ENCODE results near the gene CAMTA1.

CAMTA1 gene

DNA sequence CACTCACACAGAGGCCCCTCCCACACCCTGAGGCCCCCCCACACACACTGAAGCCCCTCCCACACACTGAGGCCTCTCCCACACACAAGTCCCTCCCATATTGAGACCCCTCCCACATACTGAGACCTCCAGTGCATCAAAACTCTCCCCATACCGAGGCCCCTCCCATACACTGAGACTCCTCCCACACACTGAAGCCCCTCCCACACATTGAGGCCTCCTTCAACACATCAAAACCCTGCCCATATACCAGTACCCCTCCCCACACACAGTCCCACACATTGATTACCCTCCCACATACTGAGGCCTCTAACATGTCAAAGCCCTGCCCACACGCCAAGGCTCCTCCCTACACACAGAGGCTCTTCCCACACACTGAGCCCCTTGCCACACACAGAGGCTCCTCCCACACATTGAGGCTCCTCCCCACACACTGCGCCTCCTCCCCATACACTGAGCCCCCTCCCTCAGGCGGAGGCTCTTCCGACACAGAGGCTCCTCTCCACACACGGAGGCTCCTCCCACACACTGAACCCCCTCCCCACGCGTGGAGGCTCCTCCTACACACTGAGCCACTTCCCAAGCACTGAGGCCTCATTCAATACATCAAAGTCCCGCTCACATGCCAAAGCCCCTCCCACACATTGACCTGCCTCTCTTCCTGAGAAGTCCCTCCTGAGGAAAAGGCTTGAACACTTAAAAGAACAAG lies 392.3 kb downstream of the CAMTA1 start:
- no peak for DNase-seq (ENCODE audit: low read depth in 3 of 3, low spot score in 1 of 3)

DNA sequence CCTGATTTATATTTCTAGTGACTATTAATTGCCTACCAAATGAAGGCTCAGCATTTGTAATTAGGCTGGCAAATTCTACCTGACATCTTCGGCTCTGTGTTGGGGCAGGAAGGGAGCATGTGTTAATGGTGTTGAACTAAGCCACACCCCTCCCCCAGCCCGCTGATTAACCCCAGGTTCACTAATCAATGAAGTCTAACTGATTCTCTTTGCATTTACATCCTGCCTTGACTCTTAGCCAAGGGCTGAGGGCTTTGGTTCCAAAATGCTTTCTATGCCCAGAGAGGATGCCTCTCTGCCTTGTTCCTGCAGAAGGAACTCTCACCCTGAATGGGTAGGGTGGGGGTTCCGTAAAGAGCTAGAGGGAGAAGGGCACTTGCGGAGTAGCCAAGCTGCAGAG lies 393.1 kb downstream of the CAMTA1 start:
- no peak for DNase-seq (ENCODE audit: low read depth in 3 of 3, low spot score in 1 of 3)

DNA sequence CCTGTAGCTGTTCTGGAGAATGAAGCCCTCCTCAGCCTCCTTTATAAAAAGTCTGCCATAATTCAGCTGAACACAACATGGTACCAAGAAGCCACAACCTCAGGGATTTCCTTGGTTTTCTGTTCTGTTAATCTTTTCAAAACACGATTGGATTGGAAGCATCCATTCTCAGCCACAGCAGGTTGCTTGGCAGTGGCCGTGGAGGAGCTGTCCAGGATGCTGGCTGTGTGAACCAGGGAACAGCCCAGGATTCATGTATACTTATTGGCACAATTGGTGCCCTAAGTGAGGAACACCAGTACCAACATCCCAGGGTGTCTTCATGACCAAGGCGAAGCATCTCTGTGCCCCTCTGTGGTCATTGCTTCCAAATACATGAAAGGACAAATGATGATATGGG lies 393.5 kb downstream of the CAMTA1 start:
- DNase-seq (ENCODE audit: low read depth in 3 of 3, low spot score in 1 of 3) = no peak

DNA sequence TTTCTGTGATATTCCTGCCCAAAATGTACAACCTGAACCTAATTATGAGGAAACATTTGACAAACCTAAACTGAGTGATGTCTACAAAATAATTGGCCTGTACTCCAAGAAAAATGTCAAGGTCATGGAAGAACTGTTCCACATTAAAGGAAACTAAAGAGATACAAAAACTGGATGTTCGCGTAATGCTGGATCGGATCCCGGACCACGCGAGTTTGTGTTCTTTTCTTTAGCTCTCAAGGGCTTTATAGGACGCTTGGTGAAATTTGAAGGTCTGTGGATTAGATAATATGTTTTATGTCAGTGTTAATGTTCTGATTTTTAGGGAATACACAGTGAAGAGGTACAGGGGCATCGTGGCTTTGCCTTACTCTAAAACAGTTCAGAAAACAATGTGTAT lies 400.5 kb downstream of the CAMTA1 start:
- DNase-seq (ENCODE audit: low read depth in 3 of 3, low spot score in 1 of 3) = no peak

DNA sequence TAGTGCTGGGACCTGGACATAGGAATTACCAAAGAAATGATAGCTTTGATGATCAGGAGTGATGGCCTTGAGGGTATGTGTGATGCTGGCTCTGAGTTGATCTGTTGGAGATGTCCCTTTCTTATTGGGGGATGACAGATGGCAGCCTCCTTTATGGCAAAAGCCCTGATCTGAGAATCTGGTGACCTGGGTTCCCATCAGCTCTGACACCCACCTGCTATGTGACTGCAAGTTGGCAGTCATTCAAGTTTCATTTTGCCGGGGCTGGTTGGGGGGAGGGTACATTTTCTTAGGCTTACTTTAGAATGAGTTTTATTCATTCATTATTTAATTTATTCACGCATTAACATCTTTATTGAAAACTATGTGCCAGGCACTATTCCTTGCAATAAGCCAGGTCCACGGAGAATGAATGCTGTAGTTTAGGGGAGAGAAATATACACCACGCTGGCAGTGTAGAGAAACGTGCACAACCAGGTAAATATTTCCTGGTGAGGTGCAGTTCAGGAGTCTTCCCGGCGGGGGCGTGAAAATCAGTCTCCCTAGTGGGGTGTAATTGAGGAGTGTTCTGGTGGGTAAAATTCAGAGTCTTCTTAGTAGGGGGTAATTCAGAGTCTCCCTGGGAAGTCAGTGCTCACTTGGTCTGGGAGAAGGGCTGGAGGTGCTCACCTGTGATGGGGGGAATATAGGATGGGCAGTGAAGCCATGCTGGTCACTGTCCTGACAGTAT lies 401.3 kb downstream of the CAMTA1 start:
- no peak for DNase-seq (ENCODE audit: low read depth in 3 of 3, low spot score in 1 of 3)

DNA sequence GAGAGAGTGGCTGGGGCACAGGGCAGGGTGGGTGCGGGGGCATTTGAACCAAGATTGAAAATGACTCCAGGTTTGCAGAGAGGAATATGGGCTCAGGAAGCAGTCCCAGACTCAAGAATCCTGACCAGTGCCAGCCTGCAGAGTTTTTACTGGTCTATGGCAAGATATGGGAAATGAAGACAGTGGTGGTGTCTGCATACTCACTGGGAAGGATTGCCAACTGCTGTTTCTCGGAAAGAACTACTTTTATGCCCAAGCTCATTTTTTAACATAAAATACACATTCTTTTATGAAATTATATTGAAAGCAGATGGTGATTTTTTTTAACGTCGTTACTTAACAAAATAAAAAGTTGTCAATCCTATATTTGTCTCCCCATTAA lies 401.8 kb downstream of the CAMTA1 start:
- no peak for DNase-seq (ENCODE audit: low read depth in 3 of 3, low spot score in 1 of 3)

DNA sequence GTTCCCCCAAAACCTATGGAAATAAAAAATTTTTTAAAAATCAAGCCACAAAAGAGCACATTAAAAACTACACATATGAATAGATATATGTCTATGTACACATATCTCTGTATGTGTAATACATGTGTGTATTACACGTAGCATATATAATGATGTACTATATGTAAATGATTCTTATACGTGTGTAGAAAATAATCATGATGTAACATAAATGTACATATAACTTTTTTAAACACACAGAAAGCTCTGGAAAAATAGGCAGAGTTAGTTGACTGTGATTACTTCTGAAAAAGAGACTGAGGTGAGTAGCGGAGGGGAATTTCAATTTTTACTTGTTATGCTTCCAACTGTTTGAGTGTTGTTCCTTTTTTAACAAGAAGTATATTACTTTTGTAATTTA lies 405.0 kb downstream of the CAMTA1 start:
- no peak for DNase-seq (ENCODE audit: low read depth in 3 of 3, low spot score in 1 of 3)

DNA sequence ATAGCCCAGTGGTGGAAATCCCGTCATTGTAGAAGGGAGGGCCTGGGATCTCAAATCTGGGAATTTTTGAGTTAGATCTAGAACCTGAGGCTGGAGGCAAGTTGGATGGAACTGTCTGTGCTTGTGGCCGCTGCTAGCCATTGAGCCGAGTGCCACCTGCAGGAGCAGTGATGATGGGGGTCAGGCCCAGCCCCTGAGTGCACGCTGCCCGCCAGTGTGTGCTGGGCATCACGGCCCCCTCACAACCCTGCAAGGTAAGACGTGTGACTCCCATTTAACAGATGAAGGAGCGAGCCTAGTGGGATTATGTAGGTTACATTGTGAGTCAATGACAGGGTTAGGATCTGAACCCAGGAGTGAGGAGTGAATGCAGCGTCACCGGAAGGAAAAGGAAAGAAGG lies 407.2 kb downstream of the CAMTA1 start:
- no peak for DNase-seq (ENCODE audit: low read depth in 3 of 3, low spot score in 1 of 3)

DNA sequence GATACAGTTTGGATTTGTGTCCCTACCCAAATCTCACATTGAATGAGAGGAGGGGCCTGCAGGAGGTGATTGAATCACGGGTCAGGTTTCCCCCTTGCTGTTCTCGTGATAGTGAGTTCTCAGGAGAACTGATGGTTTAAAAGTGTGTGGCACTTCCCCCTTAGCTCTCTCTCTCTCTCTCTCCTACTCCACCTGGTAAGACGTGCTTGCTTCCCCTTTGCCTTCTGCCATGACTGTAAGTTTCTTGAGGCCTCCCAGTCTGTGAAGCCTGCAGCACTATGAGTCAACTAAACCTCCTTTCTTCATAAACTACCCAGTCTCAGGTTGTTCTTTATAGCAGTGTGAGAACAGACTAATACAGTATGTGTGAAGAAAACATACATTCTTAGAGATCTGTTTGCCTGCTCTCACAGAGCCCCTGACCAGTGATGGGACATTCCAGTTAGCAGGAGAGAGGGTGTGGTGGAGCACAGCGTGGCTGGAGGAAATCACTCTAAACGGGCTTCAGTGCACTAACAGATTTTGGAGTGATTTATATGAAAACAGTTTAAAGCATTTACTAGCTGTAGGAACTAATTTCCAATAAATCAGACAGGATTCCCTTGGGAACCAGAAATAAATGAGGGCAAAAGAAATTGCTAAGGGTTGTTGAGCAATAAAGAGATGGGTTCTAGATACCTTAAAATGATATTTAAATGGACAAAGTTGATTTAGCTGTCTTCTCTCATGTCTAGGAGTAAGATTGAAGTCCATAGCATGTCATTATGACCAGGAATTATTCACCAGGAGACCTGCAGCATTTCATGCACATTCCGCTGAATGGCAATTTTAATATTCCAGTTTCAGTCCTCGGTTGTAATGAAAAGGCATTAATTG lies 411.0 kb downstream of the CAMTA1 start:
- DNase-seq (ENCODE audit: low read depth in 3 of 3, low spot score in 1 of 3) = no peak

DNA sequence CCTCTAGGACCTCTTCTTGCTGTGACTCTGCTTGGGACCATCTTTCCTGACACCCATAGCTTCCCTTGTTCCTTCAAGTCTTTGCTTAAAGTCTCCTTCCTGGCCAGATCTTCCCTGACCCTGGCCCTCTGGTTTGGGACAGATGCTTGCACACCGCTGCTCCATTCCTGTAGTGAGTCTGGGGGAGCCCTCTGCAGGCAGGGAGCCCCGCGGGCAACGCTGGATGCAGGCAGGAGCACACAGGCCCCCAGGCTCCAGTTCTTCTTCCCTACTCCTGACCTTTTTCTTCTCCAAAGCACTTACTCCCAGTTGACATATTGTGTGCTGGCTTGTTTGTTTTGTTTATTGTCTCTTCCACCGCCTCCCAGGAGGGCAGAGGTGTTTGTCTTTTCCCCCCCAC lies 413.4 kb downstream of the CAMTA1 start:
- no peak for DNase-seq (ENCODE audit: low read depth in 3 of 3, low spot score in 1 of 3)

DNA sequence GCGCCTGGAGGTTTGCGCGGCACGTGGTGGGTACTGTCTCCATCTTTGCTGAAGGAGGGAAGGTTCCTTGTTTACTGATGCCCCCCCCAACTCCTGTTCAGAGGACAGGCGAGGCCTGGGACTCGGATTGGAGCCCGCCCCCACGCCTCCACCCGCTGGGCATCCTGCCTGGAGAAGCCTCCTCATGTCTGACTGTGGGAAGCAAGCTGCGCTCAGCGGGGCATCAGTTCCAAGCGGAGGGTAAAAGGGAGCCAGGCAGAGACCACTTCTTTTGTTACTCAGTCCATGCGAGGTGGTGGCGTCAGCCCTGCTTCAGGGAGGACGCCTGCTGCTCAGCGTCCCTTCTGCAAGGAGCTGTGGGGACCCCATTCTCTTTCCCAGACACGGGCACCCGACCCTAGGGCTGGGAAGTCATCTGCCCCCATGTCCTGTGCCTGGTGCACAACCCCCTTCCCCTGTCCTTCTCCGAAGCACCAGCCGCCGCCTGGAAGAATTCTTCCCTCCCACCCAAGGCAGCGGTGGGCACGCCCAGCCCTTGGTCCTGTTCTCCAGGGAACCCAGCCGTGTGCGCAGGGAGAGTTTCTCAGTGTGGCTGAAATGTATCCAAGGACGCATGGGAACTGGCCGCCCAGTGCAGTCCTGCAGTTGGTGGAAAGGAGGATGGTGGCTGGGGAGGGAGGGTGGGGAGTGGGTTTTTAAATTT lies 414.0 kb downstream of the CAMTA1 start:
- no peak for DNase-seq (ENCODE audit: low read depth in 3 of 3, low spot score in 1 of 3)

DNA sequence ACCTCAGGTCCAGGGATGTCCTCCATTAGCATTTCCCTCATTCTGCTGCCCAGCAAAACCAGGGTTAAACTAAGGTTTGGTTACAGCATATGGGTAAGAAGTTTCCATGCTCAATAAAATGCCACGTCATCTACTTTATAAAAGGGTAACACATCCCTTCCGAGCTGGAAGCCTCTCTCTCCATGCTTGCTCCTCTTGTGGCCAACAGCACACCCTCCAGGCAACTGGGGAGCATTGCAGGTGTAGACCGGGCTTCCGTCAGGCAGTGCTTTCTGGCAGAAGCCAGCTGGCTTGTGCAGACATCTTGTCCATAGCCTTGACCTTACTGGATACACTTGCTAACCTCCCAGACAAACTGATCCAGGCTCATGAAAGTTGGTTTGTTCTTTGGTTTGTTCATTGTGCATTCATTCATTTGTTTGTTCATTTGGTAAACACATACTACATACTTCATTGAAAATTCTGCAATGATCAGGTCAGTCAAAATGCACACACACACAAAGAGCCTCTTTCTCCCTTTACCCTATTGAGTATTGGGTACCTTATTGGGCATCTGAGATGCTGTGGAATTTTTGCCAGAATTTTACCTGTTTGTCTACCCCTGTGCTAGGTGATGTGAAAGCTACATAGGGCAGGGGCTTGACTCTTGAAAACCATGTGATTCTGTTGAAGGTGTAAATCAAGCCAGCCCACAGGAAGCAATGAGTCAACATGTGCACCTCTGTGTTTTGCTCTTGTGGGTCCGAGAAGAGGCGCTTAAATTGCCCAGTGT lies 422.8 kb downstream of the CAMTA1 start:
- no peak for DNase-seq (ENCODE audit: low read depth in 3 of 3, low spot score in 1 of 3)

DNA sequence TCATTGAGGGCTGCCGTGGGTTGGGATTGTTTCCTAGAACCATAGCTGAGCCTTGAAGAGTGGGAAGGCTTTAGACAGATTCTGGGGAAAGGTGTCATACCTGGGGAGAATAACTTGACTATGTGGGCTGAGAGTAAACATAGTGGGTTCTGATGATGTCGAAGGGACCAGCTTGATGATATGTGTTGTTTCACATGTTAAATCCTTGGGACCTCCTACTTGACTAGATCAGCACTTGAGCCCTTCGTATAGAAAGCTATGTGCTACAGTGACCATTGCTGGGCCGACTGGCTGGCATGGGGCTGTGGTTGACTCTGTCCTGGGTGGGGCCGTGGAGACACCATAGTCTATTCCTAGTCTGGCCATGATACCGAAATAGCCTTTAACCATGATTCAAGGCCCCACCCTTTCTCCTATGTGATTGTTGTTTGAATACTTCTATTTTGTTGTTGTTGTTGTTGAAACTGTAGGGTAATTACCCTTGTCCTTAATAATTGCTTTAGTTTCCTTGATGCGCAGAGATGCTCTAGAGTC lies 423.5 kb downstream of the CAMTA1 start:
- no peak for DNase-seq (ENCODE audit: low read depth in 3 of 3, low spot score in 1 of 3)

DNA sequence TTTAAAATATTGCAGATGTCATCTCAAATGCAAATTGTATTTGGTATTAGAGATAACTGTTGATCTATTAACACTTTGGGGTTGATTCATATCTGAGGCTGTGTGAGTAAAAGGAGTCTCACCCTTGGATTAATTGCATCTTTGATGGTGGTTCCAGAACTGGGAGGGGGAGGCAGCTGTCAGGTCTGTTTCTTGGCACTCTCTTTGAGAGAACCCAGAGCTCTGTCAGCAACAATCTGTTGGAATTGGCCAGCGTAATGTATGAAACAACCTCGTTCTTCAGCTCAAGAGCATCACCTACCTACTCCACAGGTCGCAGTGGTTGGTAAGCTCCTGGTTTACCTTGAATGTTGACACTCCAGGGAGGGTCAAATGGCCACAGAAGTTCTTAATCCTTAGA lies 424.1 kb downstream of the CAMTA1 start:
- no peak for DNase-seq (ENCODE audit: low read depth in 3 of 3, low spot score in 1 of 3)

DNA sequence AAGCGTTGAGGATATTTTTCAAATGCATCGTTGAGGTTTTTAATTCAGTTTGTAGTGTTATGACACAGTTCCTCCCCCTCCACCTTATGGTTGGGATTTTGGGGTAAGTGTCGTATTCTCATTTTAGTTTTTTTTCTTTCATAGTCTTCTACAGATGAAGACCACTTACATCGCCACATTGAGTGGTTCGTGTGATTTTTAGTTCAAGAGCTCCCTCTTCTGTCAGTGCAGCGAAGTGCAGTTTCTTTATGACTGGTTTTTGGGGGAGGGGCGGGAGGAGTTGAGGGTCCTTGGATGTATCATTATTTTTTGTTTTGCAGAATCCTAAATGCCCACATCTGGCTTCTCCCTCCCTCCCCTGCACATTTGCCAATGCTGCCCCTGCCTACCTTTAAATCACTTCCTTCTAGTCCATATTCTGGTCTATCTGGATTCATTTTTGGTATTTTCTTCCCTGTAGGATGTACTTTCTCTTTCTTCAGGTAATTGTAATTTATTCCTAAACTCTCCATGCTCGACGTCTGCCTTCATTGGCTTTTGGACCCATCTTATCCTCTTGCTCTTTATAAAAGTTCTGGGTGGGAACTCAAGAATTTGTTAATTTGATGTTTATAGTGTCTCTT lies 433.1 kb downstream of the CAMTA1 start:
- DNase-seq (ENCODE audit: low read depth in 3 of 3, low spot score in 1 of 3) = no peak

DNA sequence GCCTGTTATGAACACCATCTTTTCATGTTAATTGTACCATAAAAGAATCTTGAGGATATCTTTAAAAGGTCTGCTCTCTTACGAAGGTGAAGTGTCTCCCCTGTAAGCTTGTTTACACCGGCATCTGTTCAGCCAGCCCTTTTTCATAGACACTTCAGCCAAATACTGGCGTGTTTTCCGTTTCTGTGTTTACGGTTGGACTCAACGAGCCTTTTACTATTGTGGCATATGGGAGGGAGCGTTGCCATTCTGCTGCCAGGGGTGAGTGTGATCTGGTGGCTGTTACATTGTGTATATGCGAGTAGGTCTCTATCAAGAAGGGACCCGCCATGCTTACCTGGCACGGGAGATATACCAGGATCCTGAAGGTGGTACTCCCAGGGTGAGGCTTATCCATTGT lies 433.8 kb downstream of the CAMTA1 start:
- DNase-seq (ENCODE audit: low read depth in 3 of 3, low spot score in 1 of 3) = no peak

DNA sequence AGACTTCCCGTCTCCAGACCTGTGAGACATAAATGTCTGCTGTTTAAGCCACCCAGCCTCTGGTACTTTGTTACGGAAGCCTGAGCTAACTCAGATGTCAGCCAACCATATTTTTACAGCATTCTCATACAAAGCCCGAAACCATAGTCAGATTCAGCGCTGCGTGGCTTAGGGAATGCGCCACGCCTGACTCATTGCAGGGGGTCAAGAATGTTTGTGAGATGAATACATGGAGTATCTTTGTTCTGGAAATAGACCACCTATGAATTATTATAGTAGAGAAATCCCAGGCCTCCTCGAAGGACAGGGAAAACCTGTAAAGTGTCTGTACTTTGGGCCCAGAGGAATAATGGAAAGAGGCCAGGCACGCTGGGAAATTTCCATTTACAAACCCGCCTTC lies 434.8 kb downstream of the CAMTA1 start:
- DNase-seq (ENCODE audit: low read depth in 3 of 3, low spot score in 1 of 3) = no peak

DNA sequence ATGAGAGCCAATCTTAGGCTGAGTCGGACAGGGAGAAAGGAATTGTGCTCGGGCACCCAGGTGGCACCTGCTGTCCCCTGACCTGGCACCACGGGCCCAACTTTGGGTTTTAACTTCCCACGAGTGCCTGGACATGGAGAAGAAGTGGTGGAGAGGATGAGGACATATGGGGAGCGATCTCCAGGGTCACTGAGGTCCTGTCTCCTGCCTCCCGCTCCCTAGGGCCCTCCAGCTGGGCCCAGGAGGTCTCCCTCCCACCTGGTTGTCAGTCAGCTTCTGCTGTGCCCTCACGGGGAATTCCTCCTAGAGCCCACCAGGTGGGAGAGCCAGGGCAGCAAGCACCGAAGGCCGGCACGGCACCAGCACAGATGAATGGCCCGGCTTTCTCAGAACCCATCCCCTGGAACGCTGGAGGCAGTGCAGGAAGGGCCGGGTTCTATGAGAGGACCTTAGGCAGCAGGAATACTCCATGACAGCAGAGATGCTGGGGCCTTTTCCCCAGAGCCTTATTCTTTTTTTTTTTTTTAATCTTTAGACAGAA lies 435.5 kb downstream of the CAMTA1 start:
- no peak for DNase-seq (ENCODE audit: low read depth in 3 of 3, low spot score in 1 of 3)

DNA sequence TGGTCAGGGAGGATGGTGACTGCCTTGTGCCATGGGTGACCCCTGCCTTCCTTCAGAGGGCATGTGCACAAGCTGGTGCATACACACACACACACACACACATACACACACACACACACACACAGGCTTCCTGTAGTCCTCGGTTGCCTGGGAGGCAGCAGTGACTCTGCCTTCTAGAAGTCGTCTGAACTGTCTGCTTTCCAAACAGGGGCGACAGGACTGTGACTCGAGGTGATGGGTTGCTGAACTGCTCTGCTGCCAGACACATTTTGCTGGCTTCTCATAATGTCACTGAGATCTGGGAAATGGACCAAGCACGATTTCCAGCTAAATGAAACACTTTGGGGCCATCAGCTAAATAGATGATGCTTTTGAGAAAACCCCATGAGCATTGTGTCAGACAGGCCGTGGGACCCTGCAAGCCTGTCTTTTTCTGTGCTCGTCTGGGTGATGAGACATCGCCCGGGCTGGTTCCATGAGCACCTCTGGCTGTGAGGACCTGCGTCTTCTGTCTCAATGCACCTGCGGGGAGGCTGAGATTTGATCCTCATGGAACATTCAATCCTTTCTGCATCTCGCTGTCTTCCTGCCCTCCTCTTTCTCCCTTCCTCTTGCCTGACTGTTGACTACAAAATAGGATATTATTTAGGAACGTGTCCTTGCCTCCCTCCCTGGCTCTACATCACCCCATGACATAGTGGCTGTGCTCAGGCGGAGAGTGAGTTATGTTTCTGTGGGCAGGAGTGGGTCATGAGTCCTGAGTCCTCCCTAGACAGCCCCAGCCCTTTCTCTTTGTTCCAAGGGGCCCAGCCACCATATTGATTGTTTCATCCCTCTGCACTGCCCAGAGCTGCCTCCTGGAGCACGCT lies 436.8 kb downstream of the CAMTA1 start:
- no peak for DNase-seq (ENCODE audit: low read depth in 3 of 3, low spot score in 1 of 3)

Measured in stimulated activated CD4-positive, alpha-beta T cell treated with anti-CD3 and anti-CD28 coated beads, TNF-alpha, amount 100 ng/mL, for 1 hour (primary cell).